Liver (tissue), 2 donors: ENCODE results near the gene FCHSD1.

Source experiments
- CTCF ChIP-seq: fragments of 150-350 bp; IDR thresholded peaks from 2 replicates; pipeline ENCODE4 v1.5.1; 2017; ENCODE audit warnings: improper control_type of control experiment, low read depth, low read length; ENCODE audit not compliant: missing input control
- REST ChIP-seq: IDR thresholded peaks from 2 replicates; pipeline ENCODE4 v1.6.1; 2016; ENCODE audit warnings: antibody characterized with exemption, mild to moderate bottlenecking
- donor health status: healthy.

GRCh38 chr5:141633871-141634561 lies 17.2 kb downstream of the FCHSD1 start:
- TF ChIP-seq CTCF (no peak), REST (no peak)
